Keratinocyte (primary cell): Measurements from ENCODE around the gene TNNC2. TPM values are rescaled to one million over a fixed set of nuclear protein-coding genes. Genes with fewer than 3 reads are reported as not detected.
"Not testable (repeated sequence)": the region's sequence is repeated elsewhere in the genome, so short reads cannot be mapped to it uniquely, and the experiment has no call there.

ENCODE experiments used
- DNase-seq: peaks from one replicate; pipeline ENCODE4 v3.0.0-alpha.2; 2011; ENCODE audit warnings: low read depth, missing footprints, low spot score
- FAIRE-seq: peaks from 2 replicates; lab custom pipeline; 2011; peaks lifted over from hg19 to GRCh38; lab: Jason Lieb, UNC
- H2AFZ ChIP-seq: 2 replicates; pipeline ENCODE4 v1.6.0; 2012; ENCODE audit warnings: low read length, control low read depth, inconsistent platforms; ENCODE audit not compliant: control insufficient read depth
- H3K27ac ChIP-seq: 2 replicates; pipeline ENCODE4 v1.5.1; 2011; ENCODE audit warnings: low read length; ENCODE audit not compliant: control insufficient read depth, insufficient read depth
- H3K27me3 ChIP-seq: 3 replicates; pipeline ENCODE4 v1.6.0; 2011; ENCODE audit warnings: low read length; ENCODE audit not compliant: control insufficient read depth, insufficient read depth; ENCODE audit errors: extremely low read depth
- H3K36me3 ChIP-seq, 2 experiments: 2 replicates in 1 of 2; 3 replicates in 1 of 2; pipeline ENCODE4 v1.5.1; 2011; ENCODE audit warnings: low read length in 2 of 2, mild to moderate bottlenecking in 1 of 2; ENCODE audit not compliant: control insufficient read depth in 2 of 2, insufficient read depth in 2 of 2; ENCODE audit errors: extremely low read depth in 1 of 2
- H3K4me1 ChIP-seq: 3 replicates; pipeline ENCODE4 v1.5.1; 2011; ENCODE audit warnings: low read length; ENCODE audit not compliant: control insufficient read depth, insufficient read depth; ENCODE audit errors: extremely low read depth
- H3K4me2 ChIP-seq: 3 replicates; pipeline ENCODE4 v1.6.0; 2011; ENCODE audit warnings: low read depth, low read length; ENCODE audit not compliant: control insufficient read depth, insufficient read depth; ENCODE audit errors: extremely low read depth
- H3K4me3 ChIP-seq, 3 experiments: fragments of 200-600 bp in 1 of 3; sonication (generic) in 1 of 3; 2 replicates in 2 of 3; 3 replicates in 1 of 3; pipeline ENCODE4 v1.5.1; 2011 to 2016; ENCODE audit warnings: low read length in 3 of 3, mild to moderate bottlenecking in 3 of 3, control low read depth in 2 of 3, inconsistent platforms in 1 of 3, low read depth in 1 of 3, mixed read lengths in 1 of 3, mixed run types in 1 of 3, moderate library complexity in 1 of 3; ENCODE audit not compliant: control insufficient read depth in 2 of 3, insufficient read depth in 2 of 3; ENCODE audit errors: extremely low read depth in 1 of 3
- H3K79me2 ChIP-seq: 2 replicates; pipeline ENCODE4 v1.6.0; 2012; ENCODE audit warnings: low read length; ENCODE audit not compliant: control insufficient read depth, insufficient read depth
- H3K9ac ChIP-seq: 3 replicates; pipeline ENCODE4 v1.6.0; 2011; ENCODE audit warnings: low read length; ENCODE audit not compliant: control insufficient read depth, insufficient read depth; ENCODE audit errors: extremely low read depth
- H3K9me1 ChIP-seq: 3 replicates; pipeline ENCODE4 v1.6.0; 2011; ENCODE audit warnings: low read length; ENCODE audit not compliant: control insufficient read depth, insufficient read depth; ENCODE audit errors: extremely low read depth
- H3K9me3 ChIP-seq: 2 replicates; pipeline ENCODE4 v1.5.1; 2012; ENCODE audit warnings: low read depth, low read length; ENCODE audit not compliant: control insufficient read depth
- H4K20me1 ChIP-seq: 3 replicates; pipeline ENCODE4 v1.6.0; 2011; ENCODE audit warnings: low read length; ENCODE audit not compliant: control insufficient read depth, insufficient read depth; ENCODE audit errors: extremely low read depth
- EZH2 ChIP-seq: IDR thresholded peaks from one replicate; pipeline ENCODE4 v1.6.1; 2012; ENCODE audit warnings: inconsistent platforms, mild to moderate bottlenecking, low read length, moderate library complexity
- dilution Hi-C: fragments of 300-500 bp; cut with MboI; formaldehyde crosslinking; loops from one replicate; pipeline ENCODE4 v1.7.0; 2020; ENCODE audit warnings: low sequenced_read_pairs; ENCODE audit not compliant: extremely low pct_ligation_motif_present
- polyA plus RNA-seq, 5 experiments: library from polyadenylated mRNA; depleted of rRNA in 3 of 5; stranded (reverse) in 3 of 5; stranded (forward) in 1 of 5; unstranded in 1 of 5; fragments of >200 nt; gene quantifications; 1 replicate in 1 of 5; 2 replicates in 3 of 5; 3 replicates in 1 of 5; pipeline versions ENCODE4 v1.2.1 to v1.2.3, GENCODE V29; 2011 to 2012; ENCODE audit warnings: missing spikeins in 2 of 5, low read depth in 1 of 5, low replicate concordance in 1 of 5
- TF ChIP-seq, protein P1 (sequence below), 3 experiments: IDR thresholded peaks in 1 of 3; conservative IDR thresholded peaks in 1 of 3; optimal IDR thresholded peaks in 1 of 3; 2 replicates in 2 of 3; 3 replicates in 1 of 3; pipeline versions ENCODE3 to v1.5.1; 2011; ENCODE audit warnings: low read length in 3 of 3, mild to moderate bottlenecking in 3 of 3, moderate library complexity in 2 of 3, control low read depth in 1 of 3, inconsistent platforms in 1 of 3; ENCODE audit not compliant: insufficient read depth in 2 of 3; ENCODE audit errors: extremely low read depth in 1 of 3

Gene TNNC2
- polyA plus RNA-seq, 1 donor (not counting 4 experiments of a cell fraction or from before 2014, with no cell fraction given), result 0.16 TPM

DNA sequence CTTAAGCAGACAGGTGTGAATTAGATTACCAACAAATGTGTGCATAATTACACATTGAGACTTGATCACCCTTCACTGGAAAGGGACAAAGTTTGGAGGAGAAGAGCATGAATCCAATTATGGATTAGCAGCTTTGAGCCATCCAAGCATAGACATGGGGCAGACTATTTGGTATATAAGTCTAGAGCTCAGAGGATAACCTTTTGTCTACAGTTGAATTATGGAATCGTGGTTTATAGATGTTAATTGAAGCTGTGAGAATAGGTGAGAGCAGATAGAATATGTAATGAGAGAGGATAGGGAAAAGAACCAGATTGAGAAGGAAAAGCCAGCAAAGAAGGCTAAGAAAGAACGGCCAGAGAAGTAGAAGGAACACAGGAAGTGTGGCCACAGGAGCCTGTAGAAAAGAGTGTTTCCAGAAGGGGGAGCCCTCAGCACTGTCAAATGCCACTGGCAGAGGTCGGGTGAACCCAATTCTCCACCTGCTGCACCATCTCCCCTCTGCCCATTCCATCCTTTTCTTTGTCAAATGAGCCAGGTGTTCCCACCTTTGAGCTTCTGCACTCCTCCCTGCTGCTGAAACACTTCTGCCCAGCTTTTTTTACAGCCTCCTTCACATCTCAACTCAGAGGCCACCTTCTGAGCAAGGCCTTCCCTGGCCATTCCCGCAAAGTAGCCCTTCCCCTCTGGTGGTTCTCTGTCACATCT lies 28.0 kb downstream of the TNNC2 start:
- H3K9ac ChIP-seq, result no peak overlapping the region
- dilution Hi-C loops, result no loop called here

GRCh38 chr20:45797955-45798354 lies 29.2 kb downstream of the TNNC2 start:
- H3K4me1 ChIP-seq, H3K4me3 ChIP-seq, H3K9me1 ChIP-seq, DNase-seq, H3K27ac ChIP-seq, H3K4me2 ChIP-seq, H3K9ac ChIP-seq, FAIRE-seq, dilution Hi-C loops, H3K9me3 ChIP-seq, H3K79me2 ChIP-seq, H4K20me1 ChIP-seq, H2AFZ ChIP-seq, H3K27me3 ChIP-seq: not testable (repeated sequence)
- peaks cover 22 to 33% of the 10 kb centered on the region in 2 experiments for H3K36me3 ChIP-seq

More for the DNA sequence above, 28.0 kb downstream of the TNNC2 start:
- H4K20me1 ChIP-seq, result no peaks in the 10 kb centered on the region
- no peak overlapping the region for H3K4me2 ChIP-seq
- FAIRE-seq, result peak; percentile 62
- H3K9me1 ChIP-seq, result no peaks in the 10 kb centered on the region
- H3K4me3 ChIP-seq, result no peak overlapping the region
- TF ChIP-seq, protein P1, sequence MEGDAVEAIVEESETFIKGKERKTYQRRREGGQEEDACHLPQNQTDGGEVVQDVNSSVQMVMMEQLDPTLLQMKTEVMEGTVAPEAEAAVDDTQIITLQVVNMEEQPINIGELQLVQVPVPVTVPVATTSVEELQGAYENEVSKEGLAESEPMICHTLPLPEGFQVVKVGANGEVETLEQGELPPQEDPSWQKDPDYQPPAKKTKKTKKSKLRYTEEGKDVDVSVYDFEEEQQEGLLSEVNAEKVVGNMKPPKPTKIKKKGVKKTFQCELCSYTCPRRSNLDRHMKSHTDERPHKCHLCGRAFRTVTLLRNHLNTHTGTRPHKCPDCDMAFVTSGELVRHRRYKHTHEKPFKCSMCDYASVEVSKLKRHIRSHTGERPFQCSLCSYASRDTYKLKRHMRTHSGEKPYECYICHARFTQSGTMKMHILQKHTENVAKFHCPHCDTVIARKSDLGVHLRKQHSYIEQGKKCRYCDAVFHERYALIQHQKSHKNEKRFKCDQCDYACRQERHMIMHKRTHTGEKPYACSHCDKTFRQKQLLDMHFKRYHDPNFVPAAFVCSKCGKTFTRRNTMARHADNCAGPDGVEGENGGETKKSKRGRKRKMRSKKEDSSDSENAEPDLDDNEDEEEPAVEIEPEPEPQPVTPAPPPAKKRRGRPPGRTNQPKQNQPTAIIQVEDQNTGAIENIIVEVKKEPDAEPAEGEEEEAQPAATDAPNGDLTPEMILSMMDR (optimal IDR thresholded peaks at IDR 0.05 in 1 of 3, IDR thresholded peaks at IDR 0.05 in 1 of 3, conservative IDR thresholded peaks at IDR 0.05 in 1 of 3; ENCODE audit: extremely low read depth in 1 of 3, insufficient read depth in 2 of 3, low read length in 3 of 3), result peak; percentile 83 to 85 (median 84)
- TF ChIP-seq EZH2, result no peak
- H2AFZ ChIP-seq, result no peak overlapping the region
- H3K36me3 ChIP-seq, result peaks cover 27 to 35% of the 10 kb centered on the region in 2 experiments
- no peaks in the 10 kb centered on the region for H3K9me3 ChIP-seq
- DNase-seq, result no peak
- no peaks in the 10 kb centered on the region for H3K79me2 ChIP-seq
- H3K27me3 ChIP-seq, result no peaks in the 10 kb centered on the region
- no peaks in the 10 kb centered on the region for H3K4me1 ChIP-seq
- no peak overlapping the region for H3K27ac ChIP-seq

- H3K9ac ChIP-seq, H3K4me1 ChIP-seq, H3K4me2 ChIP-seq, H3K79me2 ChIP-seq, H2AFZ ChIP-seq, H4K20me1 ChIP-seq, H3K27ac ChIP-seq, H3K27me3 ChIP-seq, dilution Hi-C loops, H3K4me3 ChIP-seq, H3K9me1 ChIP-seq, DNase-seq, FAIRE-seq, H3K9me3 ChIP-seq: not testable (repeated sequence)
- peaks cover 19 to 30% of the 10 kb centered on the region in 2 experiments for H3K36me3 ChIP-seq
Measured at GRCh38 chr20:45797510-45797909, 29.6 kb downstream of the TNNC2 start.
